PC-9 (cell line): ENCODE data around the gene UBE2H.

Experiments used
- EZH2 ChIP-seq: fragments of 200-600 bp; sonication (generic); IDR thresholded peaks from 2 replicates; pipeline ENCODE4 v1.8.0; 2017; ENCODE audit warnings: antibody characterized with exemption, low read depth
- TF ChIP-seq, protein P1 (sequence below): fragments of 200-600 bp; sonication (generic); conservative IDR thresholded peaks from 2 replicates; pipeline ENCODE4 v1.6.1; 2017; ENCODE audit warnings: mixed run types, antibody characterized with exemption, mild to moderate bottlenecking, moderate library complexity

DNA sequence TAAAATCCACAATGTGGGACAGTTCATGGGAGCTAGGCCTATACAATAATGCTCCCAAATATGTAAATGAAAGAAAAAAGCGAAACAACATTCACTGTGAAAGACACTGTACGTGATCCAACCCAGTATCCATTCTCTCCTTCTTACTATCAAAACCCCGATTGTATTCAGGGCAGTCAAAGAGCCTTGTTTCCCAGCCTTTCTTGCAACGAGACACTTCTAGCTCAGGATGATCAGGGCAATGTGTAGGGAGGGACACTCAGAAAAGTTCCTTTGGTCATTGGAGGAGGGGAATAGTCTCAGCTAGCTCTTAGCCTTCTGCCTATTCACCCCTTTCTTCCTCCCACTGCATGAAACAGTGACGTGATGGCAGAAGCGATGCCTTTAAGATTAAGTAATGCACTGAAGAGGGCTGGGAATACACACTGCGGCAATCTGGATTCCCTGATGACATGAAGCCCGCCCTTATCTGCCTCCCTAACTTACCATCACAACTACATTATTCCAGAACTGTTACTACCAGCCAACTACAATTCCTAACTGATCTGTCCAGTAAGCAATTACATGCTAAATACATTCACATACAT, 27.3 kb downstream of the UBE2H start:
- TF ChIP-seq, protein P1, sequence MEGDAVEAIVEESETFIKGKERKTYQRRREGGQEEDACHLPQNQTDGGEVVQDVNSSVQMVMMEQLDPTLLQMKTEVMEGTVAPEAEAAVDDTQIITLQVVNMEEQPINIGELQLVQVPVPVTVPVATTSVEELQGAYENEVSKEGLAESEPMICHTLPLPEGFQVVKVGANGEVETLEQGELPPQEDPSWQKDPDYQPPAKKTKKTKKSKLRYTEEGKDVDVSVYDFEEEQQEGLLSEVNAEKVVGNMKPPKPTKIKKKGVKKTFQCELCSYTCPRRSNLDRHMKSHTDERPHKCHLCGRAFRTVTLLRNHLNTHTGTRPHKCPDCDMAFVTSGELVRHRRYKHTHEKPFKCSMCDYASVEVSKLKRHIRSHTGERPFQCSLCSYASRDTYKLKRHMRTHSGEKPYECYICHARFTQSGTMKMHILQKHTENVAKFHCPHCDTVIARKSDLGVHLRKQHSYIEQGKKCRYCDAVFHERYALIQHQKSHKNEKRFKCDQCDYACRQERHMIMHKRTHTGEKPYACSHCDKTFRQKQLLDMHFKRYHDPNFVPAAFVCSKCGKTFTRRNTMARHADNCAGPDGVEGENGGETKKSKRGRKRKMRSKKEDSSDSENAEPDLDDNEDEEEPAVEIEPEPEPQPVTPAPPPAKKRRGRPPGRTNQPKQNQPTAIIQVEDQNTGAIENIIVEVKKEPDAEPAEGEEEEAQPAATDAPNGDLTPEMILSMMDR, result no peak
- no peak for TF ChIP-seq EZH2
